Measurements from ENCODE around the gene EPHA4.

EPHA4 gene

GRCh38 chr2:221473451-221473850, 98.7 kb downstream of the EPHA4 start:
- DNase-seq (ENCODE audit: low read depth): no peak

- no peak for DNase-seq (ENCODE audit: low read depth)
These were observed 103.8 kb downstream of the EPHA4 start for GRCh38 chr2:221468317-221468716.

- peak; percentile 25 for DNase-seq (ENCODE audit: low read depth)
These were observed 104.5 kb downstream of the EPHA4 start for GRCh38 chr2:221467610-221468009.

GRCh38 chr2:221466744-221467143, 105.4 kb downstream of the EPHA4 start:
- DNase-seq (ENCODE audit: low read depth): no peak

GRCh38 chr2:221465776-221466175, 106.3 kb downstream of the EPHA4 start:
- DNase-seq (ENCODE audit: low read depth): no peak

GRCh38 chr2:221464971-221465370, 107.1 kb downstream of the EPHA4 start:
- no peak for DNase-seq (ENCODE audit: low read depth)

GRCh38 chr2:221463241-221463896, 108.7 kb downstream of the EPHA4 start:
- no peak for DNase-seq (ENCODE audit: low read depth)

- DNase-seq (ENCODE audit: low read depth): peak; percentile 79
These were observed 110.2 kb downstream of the EPHA4 start for GRCh38 chr2:221461901-221462300.

- no peak for DNase-seq (ENCODE audit: low read depth)
These were observed 112.0 kb downstream of the EPHA4 start for GRCh38 chr2:221460136-221460535.

- DNase-seq (ENCODE audit: low read depth): no peak
These were observed 113.5 kb downstream of the EPHA4 start for GRCh38 chr2:221458578-221458977.

- no peak for DNase-seq (ENCODE audit: low read depth)
These were observed 116.9 kb downstream of the EPHA4 start for GRCh38 chr2:221455214-221455613.

- no peak for DNase-seq (ENCODE audit: low read depth)
These were observed 117.5 kb downstream of the EPHA4 start for GRCh38 chr2:221454459-221455105.

GRCh38 chr2:221451862-221452788, 120.0 kb downstream of the EPHA4 start:
- DNase-seq (ENCODE audit: low read depth): no peak

GRCh38 chr2:221450280-221450679, 121.8 kb downstream of the EPHA4 start:
- DNase-seq (ENCODE audit: low read depth): no peak

- DNase-seq (ENCODE audit: low read depth): no peak
These were observed 122.7 kb downstream of the EPHA4 start for GRCh38 chr2:221449406-221449805.

GRCh38 chr2:221448844-221449390, 123.2 kb downstream of the EPHA4 start:
- DNase-seq (ENCODE audit: low read depth): peak; percentile 5

GRCh38 chr2:221448057-221448843, 123.9 kb downstream of the EPHA4 start:
- DNase-seq (ENCODE audit: low read depth): no peak

- DNase-seq (ENCODE audit: low read depth): peak; percentile 66
These were observed 124.8 kb downstream of the EPHA4 start for GRCh38 chr2:221447310-221447709.

GRCh38 chr2:221446140-221446539, 126.0 kb downstream of the EPHA4 start:
- DNase-seq (ENCODE audit: low read depth): no peak

- peak; percentile 84 for DNase-seq (ENCODE audit: low read depth)
These were observed 128.0 kb downstream of the EPHA4 start for GRCh38 chr2:221444106-221444505.

- peak; percentile 41 for DNase-seq (ENCODE audit: low read depth)
These were observed 128.5 kb downstream of the EPHA4 start for GRCh38 chr2:221443645-221444044.

- no peak for DNase-seq (ENCODE audit: low read depth)
These were observed 130.0 kb downstream of the EPHA4 start for GRCh38 chr2:221442128-221442527.

Data from EH (cell line).